Measurements from ENCODE around the gene SP3.

SP3 gene

GRCh38 chr2:173993459-173993858 is 28.3 kb upstream of the SP3 start:
- DNase-seq, result no peak

- no peak for DNase-seq
These were observed 26.8 kb upstream of the SP3 start for GRCh38 chr2:173991856-173992588.

GRCh38 chr2:173990970-173991819 is 26.0 kb upstream of the SP3 start:
- no peak for DNase-seq

GRCh38 chr2:173990245-173990644 is 25.1 kb upstream of the SP3 start:
- no peak for DNase-seq

- no peak for DNase-seq
These were observed 24.7 kb upstream of the SP3 start for GRCh38 chr2:173989884-173990215.

GRCh38 chr2:173989160-173989883 is 24.1 kb upstream of the SP3 start:
- DNase-seq, result no peak

- DNase-seq, result no peak
These were observed 21.6 kb upstream of the SP3 start for GRCh38 chr2:173986805-173987204.

GRCh38 chr2:173985605-173985992 is 20.4 kb upstream of the SP3 start:
- DNase-seq, result no peak

- no peak for DNase-seq
These were observed 19.9 kb upstream of the SP3 start for GRCh38 chr2:173984866-173985604.

- no peak for DNase-seq
These were observed 18.3 kb upstream of the SP3 start for GRCh38 chr2:173983391-173983871.

GRCh38 chr2:173982918-173983317 is 17.7 kb upstream of the SP3 start:
- no peak for DNase-seq

- no peak for DNase-seq
These were observed 17.1 kb upstream of the SP3 start for GRCh38 chr2:173982182-173982714.

- no peak for DNase-seq
These were observed 16.3 kb upstream of the SP3 start for GRCh38 chr2:173981520-173981919.

- no peak for DNase-seq
These were observed 14.7 kb upstream of the SP3 start for GRCh38 chr2:173979751-173980351.

GRCh38 chr2:173978447-173978846 is 13.3 kb upstream of the SP3 start:
- no peak for DNase-seq

- DNase-seq, result no peak
These were observed 7.5 kb upstream of the SP3 start for GRCh38 chr2:173972636-173973035.

- DNase-seq, result no peak
These were observed 7.0 kb upstream of the SP3 start for GRCh38 chr2:173972165-173972564.

GRCh38 chr2:173970516-173970924 is 5.3 kb upstream of the SP3 start:
- no peak for DNase-seq

- no peak for DNase-seq
These were observed 4.7 kb upstream of the SP3 start for GRCh38 chr2:173969886-173970285.

- no peak for DNase-seq
These were observed 3.4 kb upstream of the SP3 start for GRCh38 chr2:173968551-173968950.

GRCh38 chr2:173966274-173967098 is 1.3 kb upstream of the SP3 start:
- DNase-seq, result no peak
